HepG2 (cell line): Measurements from ENCODE around the gene CSRP3. TPM values are rescaled to one million over a fixed set of nuclear protein-coding genes. Genes with fewer than 3 reads are reported as not detected.
A peak's percentile ranks its signal among the peaks of the same experiment; 100 is the strongest.

Source experiments
- ATAC-seq: fragments of 200-7000 bp; cut with Tn5 transposase; 3 replicates; pipeline ENCODE4 v1.9.1; 2020; ENCODE audit warnings: mild to moderate bottlenecking, moderate library complexity
- BruUV-seq: library from RNA; stranded (reverse); fragments of 400-500 nt; replicated peaks from 2 replicates; lab custom pipeline; 2021; lab: Mats Ljungman, UMichigan
- CTCF ChIA-PET: fragments of 300-600 bp; formaldehyde crosslinking; extraction: SDS; loops from one replicate; lab custom pipeline; 2021; ENCODE audit warnings: low total read pairs, inconsistent platforms, low intra/inter-chr PET ratio; lab: Yijun Ruan, JAX
- POLR2A ChIA-PET: fragments of 350-600 bp; sonication (Branson Sonifier 250); formaldehyde crosslinking; loops from one replicate; lab custom pipeline; 2020; ENCODE audit warnings: antibody characterized with exemption, inconsistent platforms; lab: Yijun Ruan, JAX
- DNase-seq: peaks from one replicate; pipeline ENCODE4 v3.0.0-alpha.2; 2015; ENCODE audit warnings: low spot score
- FAIRE-seq: peaks from 3 replicates; lab custom pipeline; 2011; peaks lifted over from hg19 to GRCh38; lab: Jason Lieb, UNC
- H2AFZ ChIP-seq: one replicate; pipeline ENCODE4 v1.6.1; 2011; ENCODE audit warnings: low read length, inconsistent platforms
- H3K27ac ChIP-seq: fragments of 300-600 bp; 3 replicates; pipeline ENCODE4 v1.8.0; 2011; ENCODE audit warnings: mixed run types, mild to moderate bottlenecking, mixed read lengths, low read length, inconsistent platforms; ENCODE audit not compliant: insufficient read depth; ENCODE audit errors: extremely low read length
- H3K27me3 ChIP-seq, 2 experiments: fragments of 200-600 bp in 1 of 2; 2 replicates in 1 of 2; 3 replicates in 1 of 2; pipeline versions ENCODE4 v1.6.0 to v1.8.0; 2011; ENCODE audit warnings: low read length in 2 of 2, mild to moderate bottlenecking in 2 of 2, moderate library complexity in 2 of 2, inconsistent platforms in 1 of 2; ENCODE audit not compliant: insufficient read depth in 2 of 2, control insufficient read depth in 1 of 2
- H3K36me3 ChIP-seq, 2 experiments: fragments of 200-600 bp in 1 of 2; replicated peaks in 1 of 2; 2 replicates in 1 of 2; 3 replicates in 1 of 2; pipeline versions ENCODE4 v1.5.1 to v1.8.0; 2011; ENCODE audit warnings: low read length in 2 of 2, inconsistent platforms in 1 of 2; ENCODE audit not compliant: insufficient read depth in 2 of 2, control insufficient read depth in 1 of 2
- H3K4me1 ChIP-seq: 2 replicates; pipeline ENCODE4 v1.5.1; 2012; ENCODE audit warnings: low read length, inconsistent platforms; ENCODE audit not compliant: insufficient read depth
- H3K4me2 ChIP-seq: 2 replicates; pipeline ENCODE4 v1.6.0; 2011; ENCODE audit warnings: low read depth, low read length, inconsistent platforms
- H3K4me3 ChIP-seq, 3 experiments: fragments of 200-600 bp in 1 of 3; sonication (generic), shearing (Covaris generic) in 1 of 3; replicated peaks in 1 of 3; 2 replicates each; pipeline ENCODE4 v1.5.1; 2011 to 2016; ENCODE audit warnings: low read length in 3 of 3, inconsistent platforms in 2 of 3, low read depth in 2 of 3, mild to moderate bottlenecking in 2 of 3, control low read depth in 1 of 3, mixed read lengths in 1 of 3; ENCODE audit not compliant: insufficient read depth in 1 of 3
- H3K79me2 ChIP-seq: one replicate; pipeline ENCODE4 v1.6.1; 2011; ENCODE audit warnings: low read length, inconsistent platforms; ENCODE audit not compliant: insufficient read depth
- H3K9ac ChIP-seq: 2 replicates; pipeline ENCODE4 v1.6.0; 2011; ENCODE audit warnings: mild to moderate bottlenecking, low read depth, low read length, inconsistent platforms; ENCODE audit not compliant: insufficient read depth
- H3K9me3 ChIP-seq: 2 replicates; pipeline ENCODE4 v1.5.1; 2012; ENCODE audit warnings: mild to moderate bottlenecking, low read length
- H4K20me1 ChIP-seq: 2 replicates; pipeline ENCODE4 v1.6.0; 2011; ENCODE audit warnings: inconsistent platforms, mild to moderate bottlenecking, low read length, moderate library complexity; ENCODE audit not compliant: insufficient read depth
- HNF4A ChIP-seq: sonication (generic); formaldehyde crosslinking; IDR thresholded peaks from 2 replicates; pipeline ENCODE4 v1.4.0; 2020; ENCODE audit warnings: missing genetic modification reagents
- HOXA3 ChIP-seq: sonication (generic); formaldehyde crosslinking; IDR thresholded peaks from 2 replicates; pipeline ENCODE4 v1.5.0; 2020; ENCODE audit warnings: missing genetic modification reagents
- ZMYM4 ChIP-seq: sonication (generic); formaldehyde crosslinking; IDR thresholded peaks from 2 replicates; pipeline ENCODE4 v1.8.1; 2023; ENCODE audit warnings: mild to moderate bottlenecking, missing genetic modification reagents
- ZNF280D ChIP-seq: sonication (generic); formaldehyde crosslinking; IDR thresholded peaks from 2 replicates; pipeline ENCODE4 v1.5.1; 2020; ENCODE audit warnings: mild to moderate bottlenecking, missing genetic modification reagents
- WGBS: methylation state at CpG from one replicate; pipeline ENCODE4 v1.1.6; 2017; ENCODE audit warnings: low lambda C conversion rate; 5-methylcytosine and 5-hydroxymethylcytosine counted together
- in situ Hi-C: cut with HindIII; loops from 2 replicates; pipeline ENCODE4 v1.10.0; 2017; ENCODE audit warnings: low pct_unique_long_range_greater_than_20kb; ENCODE audit not compliant: extremely low pct_ligation_motif_present
- intact Hi-C: fragments of 100-400 bp; cut with micrococcal nuclease; formaldehyde crosslinking; loops from one replicate; pipeline ENCODE4 v1.10.0; 2022; ENCODE audit not compliant: unreplicated experiment
- polyA plus RNA-seq, 8 experiments: library from polyadenylated mRNA; depleted of rRNA in 3 of 8; stranded (reverse) in 7 of 8; unstranded in 1 of 8; fragments of >200 nt; fragmentation: Illumina TruSeq in 4 of 8; extraction: Trizol in 4 of 8; gene quantifications; 2 replicates each; pipeline versions ENCODE4 v1.2.1 to v1.2.3, GENCODE V29; 2011 to 2016; ENCODE audit warnings: low read depth in 4 of 8, missing spikeins in 1 of 8, mixed read lengths in 1 of 8; ENCODE audit not compliant: insufficient read depth in 1 of 8
- total RNA-seq, 5 experiments: library from RNA; depleted of rRNA; stranded (reverse); fragments of >200 nt; fragmentation: Illumina TruSeq; extraction: Trizol; gene quantifications; 2 replicates each; pipeline ENCODE4 v1.2.3, GENCODE V29; 2016; ENCODE audit warnings: low read depth in 1 of 5
- TF ChIP-seq, protein P1 (sequence below): IDR thresholded peaks from 2 replicates; pipeline ENCODE4 v1.6.1; 2016

CSRP3 gene
- total and polyA plus RNA-seq, 2 of the 13 experiments (the other 11 are each of a cell fraction or from before 2014, with no cell fraction given): not detected

GRCh38 chr11:19191530-19192169 is 10.1 kb downstream of the CSRP3 start:
- 54% methylated on average over 5 of the region's 7 CpGs for WGBS
- Histone ChIP-seq H3K4me1 (peaks cover 19% of the 10 kb centered on the region), H3K27me3 (peaks cover 0 to 2% of the 10 kb centered on the region in 2 experiments; a peak in 1 of 5 replicates), H3K4me3 (no peak overlapping the region), H4K20me1 (no peaks in the 10 kb centered on the region), H2AFZ (no peak overlapping the region), H3K27ac (no peak overlapping the region), H3K79me2 (no peaks in the 10 kb centered on the region), H3K9me3 (no peaks in the 10 kb centered on the region), H3K36me3 (no peaks in the 10 kb centered on the region), H3K9ac (no peak overlapping the region), H3K4me2 (no peak overlapping the region)
- no TSS peak for BruUV-seq
- in situ Hi-C loops (no loop called here), intact Hi-C loops (no loop called here)
- POLR2A ChIA-PET: no interaction called here
- CTCF ChIA-PET: no interaction called here
- peak; percentile 86 for ATAC-seq
- DNase-seq: peak; percentile 47
- FAIRE-seq: no peak
- TF ChIP-seq, protein P1, sequence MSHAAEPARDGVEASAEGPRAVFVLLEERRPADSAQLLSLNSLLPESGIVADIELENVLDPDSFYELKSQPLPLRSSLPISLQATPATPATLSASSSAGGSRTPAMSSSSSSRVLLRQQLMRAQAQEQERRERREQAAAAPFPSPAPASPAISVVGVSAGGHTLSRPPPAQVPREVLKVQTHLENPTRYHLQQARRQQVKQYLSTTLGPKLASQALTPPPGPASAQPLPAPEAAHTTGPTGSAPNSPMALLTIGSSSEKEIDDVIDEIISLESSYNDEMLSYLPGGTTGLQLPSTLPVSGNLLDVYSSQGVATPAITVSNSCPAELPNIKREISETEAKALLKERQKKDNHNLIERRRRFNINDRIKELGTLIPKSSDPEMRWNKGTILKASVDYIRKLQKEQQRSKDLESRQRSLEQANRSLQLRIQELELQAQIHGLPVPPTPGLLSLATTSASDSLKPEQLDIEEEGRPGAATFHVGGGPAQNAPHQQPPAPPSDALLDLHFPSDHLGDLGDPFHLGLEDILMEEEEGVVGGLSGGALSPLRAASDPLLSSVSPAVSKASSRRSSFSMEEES (CRISPR knock-in tag): peak; percentile 47; the same call in 1 of the 2 replicates
- TF ChIP-seq HOXA3: 0 out of 2 replicates have a peak, but pooled peaks have one; percentile 19
- no peak for TF ChIP-seq ZNF280D
- peak; percentile 53 for TF ChIP-seq HNF4A
- TF ChIP-seq ZMYM4 (CRISPR knock-in tag): 0 out of 2 replicates have a peak, but pooled peaks have one; percentile 32
